ENCODE results near the gene EMC10.

The EMC10 gene

GRCh38 chr19:50537306-50537685, 61.0 kb downstream of the EMC10 start:
- Histone ChIP-seq H3K4me1 (ENCODE audit: control insufficient read depth in 1 of 2, insufficient read depth in 1 of 2, low read depth in 1 of 2, low read length in 1 of 2) (no peaks in the 10 kb centered on the region), H3K9me3 (peaks cover 5% of the 10 kb centered on the region), H3K4me3 (ENCODE audit: low read depth in 1 of 2, low read length in 1 of 2) (no peak overlapping the region), H3K27ac (no peak overlapping the region), H3K36me3 (no peaks in the 10 kb centered on the region), H3K27me3 (peaks cover 14% of the 10 kb centered on the region)
- TF ChIP-seq CTCF (IDR thresholded peaks at IDR 0.05), result no peak

DNA sequence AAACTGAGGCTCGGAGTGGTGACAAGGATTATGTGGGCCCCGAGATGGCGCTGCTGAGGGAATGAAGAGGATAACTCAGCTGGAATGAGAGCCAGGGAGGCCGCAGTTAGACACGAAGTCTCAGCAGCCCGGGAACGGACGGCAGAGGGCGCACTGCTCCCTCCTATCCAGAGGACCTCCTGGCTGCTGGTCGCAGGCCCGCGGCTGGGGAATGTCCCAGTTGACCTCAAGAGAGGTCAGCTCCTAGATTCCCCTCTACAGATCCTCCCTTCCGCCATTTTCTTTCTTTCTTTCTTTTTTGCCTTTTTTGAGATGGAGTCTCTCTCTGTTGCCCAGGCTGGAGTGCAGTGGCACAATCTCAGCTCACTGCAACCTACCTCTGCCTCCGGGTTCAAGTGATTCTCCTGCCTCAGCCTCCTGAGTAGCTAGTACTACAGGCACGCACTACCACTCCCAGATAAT, 61.5 kb downstream of the EMC10 start:
- H3K36me3 ChIP-seq, result no peaks in the 10 kb centered on the region
- no peak overlapping the region for H3K4me3 ChIP-seq (ENCODE audit: low read depth in 1 of 2, low read length in 1 of 2)
- H3K27me3 ChIP-seq, result peaks cover 9% of the 10 kb centered on the region
- H3K4me1 ChIP-seq (ENCODE audit: control insufficient read depth in 1 of 2, insufficient read depth in 1 of 2, low read depth in 1 of 2, low read length in 1 of 2), result no peaks in the 10 kb centered on the region
- no peak for TF ChIP-seq CTCF (IDR thresholded peaks at IDR 0.05)
- H3K27ac ChIP-seq, result no peak overlapping the region
- peaks cover under 1% of the 10 kb centered on the region for H3K9me3 ChIP-seq
